Measurements from ENCODE around the gene STAG1.

DNA sequence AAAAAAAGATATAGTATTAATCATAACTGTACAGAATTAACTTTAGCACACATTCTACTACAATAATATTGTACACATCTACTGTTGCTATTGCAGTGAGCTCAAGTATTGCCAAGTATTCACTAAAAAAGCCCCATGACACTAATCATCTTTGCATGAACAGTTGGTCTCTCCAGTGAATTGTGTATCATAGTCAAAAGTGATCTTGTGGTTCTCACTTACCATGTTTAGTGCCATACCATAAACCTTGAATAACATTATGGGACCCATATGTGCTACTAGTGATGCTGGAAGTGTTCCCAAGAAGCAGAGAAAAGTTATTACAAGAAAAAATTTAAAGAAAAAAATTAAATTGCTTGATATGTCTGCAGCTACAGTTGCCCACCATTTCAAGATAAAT lies 324.9 kb downstream of the STAG1 start:
- no peak for TF ChIP-seq CSRNP2 (CRISPR knock-in tag; conservative IDR thresholded peaks at IDR 0.05; ENCODE audit: low read depth)
- no peak for TF ChIP-seq HOXA9 (CRISPR knock-in tag; IDR thresholded peaks at IDR 0.05; ENCODE audit: borderline replicate concordance)
- TF ChIP-seq POLR2A (IDR thresholded peaks at IDR 0.05; ENCODE audit: insufficient read depth in 1 of 2, low read depth in 2 of 2, low read length in 2 of 2) = no peak
- TF ChIP-seq CTCF (CRISPR knock-in tag; IDR thresholded peaks at IDR 0.05) = no peak
- no peak for TF ChIP-seq ONECUT2 (CRISPR knock-in tag; IDR thresholded peaks at IDR 0.05)
- TF ChIP-seq, protein P1, sequence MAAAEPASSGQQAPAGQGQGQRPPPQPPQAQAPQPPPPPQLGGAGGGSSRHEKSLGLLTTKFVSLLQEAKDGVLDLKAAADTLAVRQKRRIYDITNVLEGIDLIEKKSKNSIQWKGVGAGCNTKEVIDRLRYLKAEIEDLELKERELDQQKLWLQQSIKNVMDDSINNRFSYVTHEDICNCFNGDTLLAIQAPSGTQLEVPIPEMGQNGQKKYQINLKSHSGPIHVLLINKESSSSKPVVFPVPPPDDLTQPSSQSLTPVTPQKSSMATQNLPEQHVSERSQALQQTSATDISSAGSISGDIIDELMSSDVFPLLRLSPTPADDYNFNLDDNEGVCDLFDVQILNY (CRISPR knock-in tag; conservative IDR thresholded peaks at IDR 0.05) = no peak
- no peak for TF ChIP-seq TBP (CRISPR knock-in tag; IDR thresholded peaks at IDR 0.05)
- no peak for TF ChIP-seq PCBP1 (IDR thresholded peaks at IDR 0.05; ENCODE audit: borderline replicate concordance, low read depth, low read length)
- TF ChIP-seq POLR2AphosphoS5 (IDR thresholded peaks at IDR 0.05; ENCODE audit: low read depth, low read length) = no peak
- no peak for TF ChIP-seq CHD4 (IDR thresholded peaks at IDR 0.05; ENCODE audit: borderline replicate concordance, low read length)
- no peak for TF ChIP-seq ZNF34 (CRISPR knock-in tag; IDR thresholded peaks at IDR 0.05; ENCODE audit: borderline replicate concordance)
- TF ChIP-seq IRF2 (CRISPR knock-in tag; IDR thresholded peaks at IDR 0.05) = no peak
- TF ChIP-seq, protein P2, sequence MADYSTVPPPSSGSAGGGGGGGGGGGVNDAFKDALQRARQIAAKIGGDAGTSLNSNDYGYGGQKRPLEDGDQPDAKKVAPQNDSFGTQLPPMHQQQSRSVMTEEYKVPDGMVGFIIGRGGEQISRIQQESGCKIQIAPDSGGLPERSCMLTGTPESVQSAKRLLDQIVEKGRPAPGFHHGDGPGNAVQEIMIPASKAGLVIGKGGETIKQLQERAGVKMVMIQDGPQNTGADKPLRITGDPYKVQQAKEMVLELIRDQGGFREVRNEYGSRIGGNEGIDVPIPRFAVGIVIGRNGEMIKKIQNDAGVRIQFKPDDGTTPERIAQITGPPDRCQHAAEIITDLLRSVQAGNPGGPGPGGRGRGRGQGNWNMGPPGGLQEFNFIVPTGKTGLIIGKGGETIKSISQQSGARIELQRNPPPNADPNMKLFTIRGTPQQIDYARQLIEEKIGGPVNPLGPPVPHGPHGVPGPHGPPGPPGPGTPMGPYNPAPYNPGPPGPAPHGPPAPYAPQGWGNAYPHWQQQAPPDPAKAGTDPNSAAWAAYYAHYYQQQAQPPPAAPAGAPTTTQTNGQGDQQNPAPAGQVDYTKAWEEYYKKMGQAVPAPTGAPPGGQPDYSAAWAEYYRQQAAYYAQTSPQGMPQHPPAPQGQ (CRISPR knock-in tag; IDR thresholded peaks at IDR 0.05; ENCODE audit: borderline replicate concordance) = no peak

Measured in HepG2 (cell line).